Measurements from ENCODE around the gene CNST.
"Not testable (repeated sequence)": the region's sequence is repeated elsewhere in the genome, so short reads cannot be mapped to it uniquely, and the experiment has no call there.

Gene CNST

GRCh38 chr1:246566813-246567645 lies 773 bp downstream of the CNST start:
- peak overlapping the region; percentile 98 for H3K4me3 ChIP-seq (ENCODE audit: control insufficient read depth, low read depth, low read length)
- TF ChIP-seq, protein P1, sequence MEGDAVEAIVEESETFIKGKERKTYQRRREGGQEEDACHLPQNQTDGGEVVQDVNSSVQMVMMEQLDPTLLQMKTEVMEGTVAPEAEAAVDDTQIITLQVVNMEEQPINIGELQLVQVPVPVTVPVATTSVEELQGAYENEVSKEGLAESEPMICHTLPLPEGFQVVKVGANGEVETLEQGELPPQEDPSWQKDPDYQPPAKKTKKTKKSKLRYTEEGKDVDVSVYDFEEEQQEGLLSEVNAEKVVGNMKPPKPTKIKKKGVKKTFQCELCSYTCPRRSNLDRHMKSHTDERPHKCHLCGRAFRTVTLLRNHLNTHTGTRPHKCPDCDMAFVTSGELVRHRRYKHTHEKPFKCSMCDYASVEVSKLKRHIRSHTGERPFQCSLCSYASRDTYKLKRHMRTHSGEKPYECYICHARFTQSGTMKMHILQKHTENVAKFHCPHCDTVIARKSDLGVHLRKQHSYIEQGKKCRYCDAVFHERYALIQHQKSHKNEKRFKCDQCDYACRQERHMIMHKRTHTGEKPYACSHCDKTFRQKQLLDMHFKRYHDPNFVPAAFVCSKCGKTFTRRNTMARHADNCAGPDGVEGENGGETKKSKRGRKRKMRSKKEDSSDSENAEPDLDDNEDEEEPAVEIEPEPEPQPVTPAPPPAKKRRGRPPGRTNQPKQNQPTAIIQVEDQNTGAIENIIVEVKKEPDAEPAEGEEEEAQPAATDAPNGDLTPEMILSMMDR (conservative IDR thresholded peaks at IDR 0.05; ENCODE audit: control insufficient read depth, insufficient read depth, low read depth, low read length): no peak
- DNase-seq (ENCODE audit: low read depth): peak; percentile 81

GRCh38 chr1:246567646-246568235 lies 1.5 kb downstream of the CNST start:
- TF ChIP-seq, protein P1 (conservative IDR thresholded peaks at IDR 0.05; ENCODE audit: control insufficient read depth, insufficient read depth, low read depth, low read length): no peak
- DNase-seq (ENCODE audit: low read depth): no peak
- peak overlapping the region; percentile 98 for H3K4me3 ChIP-seq (ENCODE audit: control insufficient read depth, low read depth, low read length)

DNA sequence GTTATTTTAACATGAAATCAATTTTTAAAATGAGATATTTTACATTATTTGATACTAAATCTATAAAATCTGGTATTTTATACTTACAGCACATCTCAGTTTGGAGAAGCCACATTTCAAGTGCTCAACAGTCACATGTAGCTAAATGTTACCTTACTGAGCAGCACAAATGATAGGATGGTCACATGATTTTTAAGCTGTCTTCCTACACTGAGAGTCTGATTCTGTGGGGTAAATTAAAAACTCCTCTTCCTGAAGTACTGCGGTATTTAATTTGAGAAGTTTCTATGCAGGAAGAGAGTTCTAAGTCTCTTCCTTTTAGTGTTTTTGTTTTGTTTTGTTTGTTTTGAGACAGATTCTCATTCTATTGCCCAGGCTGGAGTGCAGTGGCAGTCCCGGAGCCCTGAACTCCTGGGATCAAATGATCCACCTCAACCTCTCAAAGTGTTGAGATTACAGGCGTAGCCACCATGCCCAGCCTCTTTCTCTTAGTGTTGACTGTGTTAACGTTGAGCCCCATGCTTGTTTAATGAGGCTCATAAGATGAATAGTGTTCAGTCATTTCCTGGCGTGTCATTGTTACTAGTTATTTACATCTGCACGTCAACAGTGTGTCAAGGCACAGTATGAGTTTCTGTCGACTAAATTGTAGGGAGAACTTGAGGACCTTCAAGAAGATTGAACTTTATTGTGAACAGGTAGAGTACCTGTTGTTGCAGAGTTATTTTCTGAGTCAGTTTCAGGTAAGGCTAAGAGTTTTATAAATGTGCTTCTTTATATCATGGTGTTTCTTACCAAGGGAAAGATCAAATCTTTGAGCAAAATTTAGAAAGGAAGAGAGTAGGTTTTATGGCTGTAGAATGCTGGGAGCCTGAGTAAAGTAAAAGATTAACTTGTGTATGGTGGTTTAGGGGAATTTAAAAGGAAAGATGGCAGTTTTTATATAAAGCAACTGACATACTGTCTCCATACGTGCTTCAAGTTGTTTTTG lies 3.3 kb downstream of the CNST start:
- H3K4me3 ChIP-seq (ENCODE audit: control insufficient read depth, low read depth, low read length): no peak overlapping the region
- peak; percentile 58 for DNase-seq (ENCODE audit: low read depth)
- TF ChIP-seq, protein P1 (conservative IDR thresholded peaks at IDR 0.05; ENCODE audit: control insufficient read depth, insufficient read depth, low read depth, low read length): no peak

DNA sequence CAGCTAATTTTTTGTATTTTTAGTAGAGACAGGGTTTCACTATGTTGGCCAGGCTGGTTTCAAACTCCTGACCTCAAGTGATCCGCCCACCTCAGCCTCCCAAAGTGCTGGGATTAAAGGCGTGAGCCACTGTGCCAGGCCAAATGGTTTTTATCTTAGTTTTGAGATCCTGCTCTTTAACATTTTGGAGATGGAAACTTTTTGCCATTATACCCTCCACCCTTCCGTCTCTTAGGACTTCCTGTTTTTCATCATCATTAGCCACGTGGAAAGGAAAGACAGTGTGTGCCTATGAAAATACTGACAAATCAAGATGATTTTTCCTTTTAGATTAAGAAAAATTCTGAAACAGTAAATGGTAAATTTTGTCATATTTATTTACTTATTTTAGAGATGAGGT lies 5.1 kb downstream of the CNST start:
- DNase-seq (ENCODE audit: low read depth); H3K4me3 ChIP-seq (ENCODE audit: control insufficient read depth, low read depth, low read length): not testable (repeated sequence)

GRCh38 chr1:246571953-246572352 lies 5.7 kb downstream of the CNST start:
- TF ChIP-seq, protein P1 (conservative IDR thresholded peaks at IDR 0.05; ENCODE audit: control insufficient read depth, insufficient read depth, low read depth, low read length): no peak
- DNase-seq (ENCODE audit: low read depth): no peak
- H3K4me3 ChIP-seq (ENCODE audit: control insufficient read depth, low read depth, low read length): no peak overlapping the region

- no peak for DNase-seq (ENCODE audit: low read depth)
- TF ChIP-seq, protein P1 (conservative IDR thresholded peaks at IDR 0.05; ENCODE audit: control insufficient read depth, insufficient read depth, low read depth, low read length): no peak
- no peak overlapping the region for H3K4me3 ChIP-seq (ENCODE audit: control insufficient read depth, low read depth, low read length)
Measured at GRCh38 chr1:246572785-246573184, 6.5 kb downstream of the CNST start.
